Naive B cell (primary cell): ENCODE data around the gene TADA2B. TPM values are rescaled to one million over a fixed set of nuclear protein-coding genes. Genes with fewer than 3 reads are reported as not detected.

ENCODE experiments used
- ATAC-seq, 2 donors: fragments of 150-1000 bp; cut with Tn5 transposase; 2 replicates each; pipeline ENCODE4 v1.10.0; 2021; ENCODE audit warnings: low read depth in 2 of 2, mild to moderate bottlenecking in 2 of 2, moderate library complexity in 2 of 2
- DNase-seq: peaks from one replicate; pipeline ENCODE4 v3.0.0; 2022
- H3K27ac Mint-ChIP-seq, 6 donors: one replicate each; pipeline ENCODE4 v1.8.0; 2020 to 2022; ENCODE audit warnings: mild to moderate bottlenecking in 6 of 6, mixed read lengths in 6 of 6, moderate library complexity in 5 of 6, inconsistent platforms in 2 of 6
- H3K27me3 Mint-ChIP-seq, 3 donors: one replicate each; pipeline ENCODE4 v1.8.0; 2021 to 2022; ENCODE audit warnings: mixed read lengths in 3 of 3, mild to moderate bottlenecking in 1 of 3
- H3K36me3 Mint-ChIP-seq, 2 donors: one replicate each; pipeline ENCODE4 v1.8.0; 2020 to 2022; ENCODE audit warnings: mixed read lengths in 2 of 2, inconsistent platforms in 1 of 2, mild to moderate bottlenecking in 1 of 2
- H3K4me1 Mint-ChIP-seq, 3 donors: one replicate each; pipeline ENCODE4 v1.8.0; 2020 to 2022; ENCODE audit warnings: mixed read lengths in 3 of 3, inconsistent platforms in 1 of 3, mild to moderate bottlenecking in 1 of 3, moderate library complexity in 1 of 3
- H3K4me3 Mint-ChIP-seq, 8 donors: one replicate each; pipeline ENCODE4 v1.8.0; 2020 to 2022; ENCODE audit warnings: mild to moderate bottlenecking in 8 of 8, mixed read lengths in 8 of 8, moderate library complexity in 8 of 8, inconsistent platforms in 2 of 8
- H3K9me3 Mint-ChIP-seq, 7 donors: one replicate each; pipeline ENCODE4 v1.8.0; 2020 to 2022; ENCODE audit warnings: mixed read lengths in 7 of 7, mild to moderate bottlenecking in 5 of 7, inconsistent platforms in 2 of 7, moderate library complexity in 1 of 7
- polyA plus RNA-seq, 6 donors: library from polyadenylated mRNA; unstranded; fragments of 300-500 nt; fragmentation: Illumina TruSeq; gene quantifications; one replicate each; pipeline ENCODE4 v1.2.3, GENCODE V29; 2021; ENCODE audit warnings: low read depth in 6 of 6

Gene TADA2B
- polyA plus RNA-seq, 6 donors from 2014 or later = 4.2 to 6.3 (median 5.1) TPM

DNA sequence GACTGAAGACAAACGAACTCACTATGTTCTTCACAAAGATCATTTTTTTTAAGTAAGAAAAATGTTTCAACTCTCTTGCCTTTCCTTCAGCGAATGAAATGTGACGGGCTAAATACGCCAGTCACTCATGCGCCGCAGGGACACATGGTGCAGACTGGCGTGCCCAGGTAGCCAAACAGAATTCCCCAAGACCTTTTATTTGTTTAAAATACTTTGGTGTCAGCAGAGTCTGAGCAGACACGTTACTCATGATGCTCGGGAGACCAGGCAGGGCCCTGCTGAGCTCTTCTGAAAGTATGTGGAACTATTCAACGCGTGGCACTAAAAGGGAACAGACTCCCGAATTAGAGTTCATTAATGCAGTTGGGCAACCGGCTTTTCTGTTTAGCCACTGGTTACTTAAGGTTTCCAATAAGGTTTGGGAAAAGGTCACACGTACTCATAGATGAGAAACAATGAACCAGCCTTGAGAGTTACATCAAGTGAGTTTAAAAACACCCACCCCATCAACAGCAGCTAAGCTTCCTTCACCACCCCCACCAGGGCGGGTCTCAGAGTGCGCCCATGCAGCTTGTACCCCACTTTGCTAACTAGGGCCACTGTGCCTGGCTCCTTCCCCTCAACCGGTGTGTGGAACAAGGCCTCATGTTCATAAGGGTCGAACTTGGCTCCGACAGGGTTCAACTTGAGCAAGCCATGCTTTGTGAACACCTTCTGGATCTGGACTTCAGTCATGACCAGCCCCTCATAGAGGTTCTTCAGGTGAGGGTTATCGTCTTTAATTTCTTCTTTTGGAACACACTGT, 17.4 kb downstream of the TADA2B start:
- no peaks in the 10 kb centered on the region for H3K27me3 Mint-ChIP-seq
- no peaks in the 10 kb centered on the region for H3K9me3 Mint-ChIP-seq
- DNase-seq = no peak
- peak overlapping the region in 1 of 6 donors; percentile 38 for H3K27ac Mint-ChIP-seq
- peaks cover 10 to 29% (median 20%) of the 10 kb centered on the region in 3 donors for H3K4me1 Mint-ChIP-seq
- no peak overlapping the region for H3K4me3 Mint-ChIP-seq
- peaks cover 8 to 15% of the 10 kb centered on the region in 2 donors for H3K36me3 Mint-ChIP-seq
- ATAC-seq = no peak

DNA sequence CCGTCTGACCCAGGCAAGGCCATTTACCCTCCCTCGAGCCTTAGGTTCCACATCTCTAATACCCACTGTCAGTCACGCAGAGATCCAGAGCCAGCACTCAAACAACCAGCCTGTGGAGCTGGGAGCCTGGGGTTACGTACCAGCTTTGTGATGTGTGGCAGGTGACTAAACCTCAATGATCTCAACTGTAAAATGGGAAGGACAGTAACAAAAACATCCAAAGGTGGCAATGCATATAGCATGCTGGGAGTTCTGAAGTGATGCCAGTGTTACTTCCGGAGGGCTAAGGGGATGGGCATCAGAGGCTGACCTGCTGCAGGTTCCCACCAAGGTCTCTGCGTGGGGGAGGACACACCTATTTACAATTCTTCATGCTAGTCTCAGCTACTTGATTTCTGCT, 18.6 kb downstream of the TADA2B start:
- peaks cover 17 to 39% (median 24%) of the 10 kb centered on the region in 3 donors for H3K4me1 Mint-ChIP-seq
- H3K9me3 Mint-ChIP-seq = no peaks in the 10 kb centered on the region
- H3K27ac Mint-ChIP-seq = no peak overlapping the region
- peaks cover 8 to 15% of the 10 kb centered on the region in 2 donors for H3K36me3 Mint-ChIP-seq
- DNase-seq (no peak), ATAC-seq (no peak)
- H3K4me3 Mint-ChIP-seq = no peak overlapping the region
- H3K27me3 Mint-ChIP-seq = no peaks in the 10 kb centered on the region

DNA sequence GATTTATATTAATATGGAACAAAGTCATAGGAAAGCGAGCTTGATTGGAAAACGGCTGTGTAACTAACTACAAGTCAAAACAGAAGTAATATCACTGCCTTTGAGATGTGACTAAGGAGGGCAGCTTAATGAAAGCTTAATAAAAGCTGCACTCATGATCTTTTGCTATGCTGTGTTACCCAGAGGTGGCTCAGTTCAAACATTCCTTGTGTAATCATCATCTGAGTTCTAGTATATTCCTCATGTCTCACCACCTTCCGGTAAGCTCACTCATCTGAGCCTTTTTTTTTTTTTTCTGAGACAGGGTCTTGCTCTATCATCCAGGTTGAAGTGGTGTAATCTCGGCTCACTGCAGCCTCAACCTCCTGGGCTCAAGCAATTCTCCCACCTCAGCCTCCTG, 19.6 kb downstream of the TADA2B start:
- H3K4me3 Mint-ChIP-seq = no peak overlapping the region
- H3K4me1 Mint-ChIP-seq = peaks cover 23 to 46% (median 31%) of the 10 kb centered on the region in 3 donors
- peaks cover 8 to 18% of the 10 kb centered on the region in 2 donors for H3K36me3 Mint-ChIP-seq
- H3K9me3 Mint-ChIP-seq = no peaks in the 10 kb centered on the region
- no peak for DNase-seq
- ATAC-seq = no peak
- H3K27ac Mint-ChIP-seq = peak overlapping the region in 1 of 6 donors; percentile 79
- no peaks in the 10 kb centered on the region for H3K27me3 Mint-ChIP-seq

DNA sequence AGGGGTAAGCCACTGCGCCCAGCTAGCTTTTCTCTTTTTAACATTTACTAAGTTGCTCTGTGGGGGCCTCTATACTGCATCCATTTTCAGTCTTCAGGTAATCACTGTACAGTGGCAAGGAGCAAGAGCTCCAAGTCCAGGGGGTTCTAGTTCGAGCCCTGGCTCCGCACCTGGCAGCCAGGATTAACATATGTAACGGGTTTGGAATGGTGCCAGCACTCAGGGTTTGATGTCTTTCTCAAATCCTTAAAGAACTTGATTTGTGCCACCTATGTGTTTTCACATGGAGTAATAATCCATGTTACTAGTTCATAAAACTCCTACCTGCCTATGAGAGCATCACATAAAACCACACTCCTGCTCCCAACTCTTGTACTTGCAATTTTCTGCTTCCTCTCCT, 20.2 kb downstream of the TADA2B start:
- H3K9me3 Mint-ChIP-seq = no peaks in the 10 kb centered on the region
- peaks cover 8 to 18% of the 10 kb centered on the region in 2 donors for H3K36me3 Mint-ChIP-seq
- ATAC-seq = no peak
- H3K27ac Mint-ChIP-seq = peak overlapping the region in 1 of 6 donors; percentile 79
- no peak overlapping the region for H3K4me3 Mint-ChIP-seq
- peaks cover 27 to 48% (median 36%) of the 10 kb centered on the region in 3 donors for H3K4me1 Mint-ChIP-seq
- H3K27me3 Mint-ChIP-seq = no peaks in the 10 kb centered on the region
- no peak for DNase-seq

DNA sequence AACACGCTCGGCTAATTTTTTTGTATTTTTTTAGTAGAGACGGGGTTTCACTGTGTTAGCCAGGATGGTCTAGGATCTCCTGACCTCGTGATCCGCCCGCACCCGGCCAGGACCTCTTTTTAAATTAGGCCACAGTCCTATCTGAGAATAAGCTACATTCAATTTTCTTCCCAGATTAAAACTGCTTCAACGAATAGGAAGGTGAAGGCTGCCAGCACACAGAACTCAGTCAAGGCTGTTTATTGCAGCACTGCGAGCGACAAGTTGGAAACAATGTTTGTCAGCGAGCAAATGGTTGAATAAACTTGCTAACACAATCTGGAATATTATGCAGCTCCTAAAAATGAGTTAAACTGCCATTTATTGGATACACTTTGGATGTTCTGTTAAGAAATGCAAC, 22.8 kb downstream of the TADA2B start:
- H3K9me3 Mint-ChIP-seq = no peaks in the 10 kb centered on the region
- DNase-seq (no peak), ATAC-seq (no peak)
- peaks cover 0 to 4% (median 3%) of the 10 kb centered on the region in 3 donors for H3K27me3 Mint-ChIP-seq
- H3K36me3 Mint-ChIP-seq = peaks cover 7 to 18% of the 10 kb centered on the region in 2 donors
- H3K27ac Mint-ChIP-seq = peak overlapping the region in 3 of 6 donors; percentile 30 to 65 (median 63)
- H3K4me3 Mint-ChIP-seq = peak overlapping the region in 7 of 8 donors; percentile 44 to 98 (median 92)
- H3K4me1 Mint-ChIP-seq = peaks cover 34 to 52% (median 49%) of the 10 kb centered on the region in 3 donors

DNA sequence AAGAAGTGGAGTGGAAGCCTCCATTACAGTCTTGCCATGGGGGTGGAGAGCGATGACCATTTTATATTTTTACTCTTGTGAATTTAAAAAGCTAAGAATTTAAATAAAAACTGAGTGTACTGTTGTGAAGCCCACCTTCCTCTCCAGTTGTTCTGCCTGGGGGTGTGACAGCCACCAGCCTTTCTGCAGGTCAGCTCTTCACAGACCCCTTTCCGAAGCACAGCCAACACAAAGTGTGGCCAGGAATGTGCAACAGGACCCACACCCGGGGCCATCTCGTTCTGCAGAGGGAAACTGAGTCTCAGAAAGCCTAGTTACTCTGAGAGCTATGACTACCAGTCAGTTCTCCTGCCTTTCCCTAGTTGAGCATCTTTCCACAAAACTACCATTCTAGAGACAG, 23.3 kb downstream of the TADA2B start:
- no peak for ATAC-seq
- peak overlapping the region; percentile 90 to 98 (median 96) for H3K4me3 Mint-ChIP-seq
- H3K4me1 Mint-ChIP-seq = peaks cover 34 to 52% (median 51%) of the 10 kb centered on the region in 3 donors
- no peak for DNase-seq
- H3K9me3 Mint-ChIP-seq = no peaks in the 10 kb centered on the region
- H3K36me3 Mint-ChIP-seq = peaks cover 2 to 16% of the 10 kb centered on the region in 2 donors
- H3K27me3 Mint-ChIP-seq = peaks cover 0 to 6% (median 3%) of the 10 kb centered on the region in 3 donors
- peak overlapping the region in 3 of 6 donors; percentile 36 to 87 (median 59) for H3K27ac Mint-ChIP-seq

DNA sequence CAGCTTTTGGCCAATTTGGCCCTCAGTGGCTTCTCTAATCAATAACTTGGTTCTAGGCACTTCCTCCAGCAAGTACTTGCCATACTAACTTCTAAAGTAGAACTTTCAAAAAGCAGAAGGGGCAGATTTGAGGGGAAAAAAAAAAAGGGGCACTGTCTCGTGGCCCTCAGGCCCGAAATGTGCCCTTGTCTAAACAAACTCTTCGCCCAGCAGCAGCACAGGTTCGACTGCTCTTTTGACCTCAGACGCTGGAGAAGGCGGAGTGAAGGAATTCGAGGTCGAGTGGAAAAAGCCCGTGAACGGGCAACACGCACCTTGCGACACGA, 23.9 kb downstream of the TADA2B start:
- H3K9me3 Mint-ChIP-seq = no peaks in the 10 kb centered on the region
- DNase-seq = no peak
- peak overlapping the region in 5 of 6 donors; percentile 69 to 93 (median 84) for H3K27ac Mint-ChIP-seq
- peaks cover 0 to 6% (median 3%) of the 10 kb centered on the region in 3 donors for H3K27me3 Mint-ChIP-seq
- H3K4me1 Mint-ChIP-seq = peaks cover 34 to 52% (median 51%) of the 10 kb centered on the region in 3 donors
- ATAC-seq = no peak
- peak overlapping the region; percentile 90 to 98 (median 96) for H3K4me3 Mint-ChIP-seq
- H3K36me3 Mint-ChIP-seq = peaks cover 0 to 12% of the 10 kb centered on the region in 2 donors

DNA sequence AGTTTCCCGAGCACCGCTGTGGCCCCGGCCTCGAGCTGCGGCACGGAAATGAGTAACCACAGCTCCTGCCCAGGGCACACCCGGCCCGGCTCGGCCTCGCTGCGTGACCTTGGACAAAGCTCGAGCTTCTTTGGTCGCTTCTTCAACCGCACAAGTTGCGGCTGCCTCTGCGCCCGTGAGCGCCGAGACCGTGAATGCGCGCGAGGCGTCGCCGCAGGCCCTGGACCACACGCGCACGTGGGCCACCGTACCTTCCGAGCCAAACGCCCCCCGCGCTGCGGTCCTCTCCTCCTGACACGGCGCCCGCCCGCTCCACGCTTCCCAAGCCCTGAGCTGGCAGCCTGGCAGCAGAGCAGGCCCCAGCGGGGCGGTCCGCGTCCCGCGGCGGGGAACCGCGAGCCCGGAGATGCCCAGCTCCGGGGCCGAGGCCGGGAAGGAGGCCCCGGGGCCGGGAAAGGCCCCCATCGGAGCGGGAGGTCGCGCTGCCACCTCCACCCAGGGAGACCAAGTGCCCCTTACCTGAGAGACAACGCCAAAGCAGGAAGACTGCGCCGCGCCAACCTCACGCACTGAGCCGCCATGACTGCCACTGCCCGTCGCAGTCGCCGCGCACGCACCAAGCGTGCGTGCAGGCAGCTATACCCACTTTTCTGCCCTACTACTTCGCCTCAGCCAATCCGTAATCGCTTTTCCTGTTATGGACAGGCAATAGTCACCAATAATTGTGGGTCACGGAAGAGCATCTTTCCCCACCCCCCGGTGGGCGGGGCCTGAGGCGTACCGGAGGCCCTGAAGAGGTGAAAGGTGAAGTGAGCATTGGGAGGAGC, 24.5 kb downstream of the TADA2B start, which contains the start of gene GRPEL1:
GRPEL1 (minus strand) TSS at position 613 of the 827 bp plus-strand sequence; CDS start at position 581, 32 bp downstream.
- H3K4me1 Mint-ChIP-seq = peaks cover 34 to 52% (median 51%) of the 10 kb centered on the region in 3 donors
- no peaks in the 10 kb centered on the region for H3K9me3 Mint-ChIP-seq
- H3K27me3 Mint-ChIP-seq = peaks cover 0 to 6% (median 3%) of the 10 kb centered on the region in 3 donors
- H3K4me3 Mint-ChIP-seq = peak within 1 kb of the TSS; percentile 90 to 98 (median 97)
- ATAC-seq (peak; percentile 86), DNase-seq (peak; percentile 100)
- H3K27ac Mint-ChIP-seq = peak within 1 kb of the TSS; percentile 87 to 97 (median 94)
- peaks cover 0 to 12% of the 10 kb centered on the region in 2 donors for H3K36me3 Mint-ChIP-seq

DNA sequence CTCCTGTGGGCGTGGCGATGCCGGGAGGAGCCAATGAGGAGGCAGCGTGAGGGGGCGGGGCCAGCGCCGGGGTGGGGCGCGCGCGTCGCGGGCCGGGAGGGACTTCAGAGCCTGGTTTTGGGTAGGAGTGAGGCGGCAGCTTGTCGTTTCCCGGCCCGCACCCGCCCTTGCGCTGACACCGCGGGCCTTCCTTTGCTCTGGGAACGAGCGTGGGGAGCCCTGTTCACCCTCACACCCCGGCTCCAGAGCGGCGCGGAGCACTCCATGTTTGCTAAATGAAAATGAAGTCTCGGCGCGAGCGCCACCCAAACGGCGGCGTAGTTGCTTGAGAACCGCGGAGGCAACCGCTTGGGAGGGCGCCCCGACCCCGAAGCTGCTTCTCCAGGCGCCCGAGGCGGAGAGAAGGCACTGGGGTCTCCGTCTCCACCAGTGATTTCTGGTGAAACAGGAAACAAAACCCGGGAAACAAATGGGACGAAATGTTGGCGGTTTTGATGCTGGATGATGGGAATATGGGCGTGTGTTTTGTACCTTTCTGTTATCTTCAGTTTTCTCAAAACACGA, 25.2 kb downstream of the TADA2B start:
- DNase-seq (no peak), ATAC-seq (peak; percentile 20 to 26)
- H3K4me3 Mint-ChIP-seq = peak overlapping the region; percentile 90 to 98 (median 97)
- peak overlapping the region; percentile 87 to 97 (median 94) for H3K27ac Mint-ChIP-seq
- peaks cover 0 to 6% (median 3%) of the 10 kb centered on the region in 3 donors for H3K27me3 Mint-ChIP-seq
- peaks cover 34 to 52% (median 49%) of the 10 kb centered on the region in 3 donors for H3K4me1 Mint-ChIP-seq
- no peaks in the 10 kb centered on the region for H3K9me3 Mint-ChIP-seq
- peaks cover 0 to 10% of the 10 kb centered on the region in 2 donors for H3K36me3 Mint-ChIP-seq

DNA sequence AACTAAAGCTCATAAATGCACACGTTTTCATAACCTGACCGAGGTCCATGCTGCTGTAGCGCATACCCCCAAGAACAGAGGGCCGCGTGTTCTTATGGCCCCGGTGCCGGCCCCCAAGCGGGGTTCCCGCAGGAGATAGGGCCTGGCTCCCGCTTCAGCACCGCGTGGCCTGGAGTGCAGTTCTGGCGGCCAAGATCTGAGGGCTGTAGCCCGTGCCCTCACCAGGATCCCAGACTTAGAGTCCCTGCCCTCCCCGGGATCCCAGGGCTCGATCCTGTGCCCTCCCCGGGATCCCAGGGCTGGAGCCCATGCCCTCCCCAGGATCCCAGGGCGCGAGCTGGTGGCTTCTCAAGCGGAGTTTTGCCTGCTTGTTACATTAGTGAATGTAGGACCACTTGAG, 25.7 kb downstream of the TADA2B start:
- H3K4me3 Mint-ChIP-seq = peak overlapping the region; percentile 90 to 98 (median 97)
- H3K27me3 Mint-ChIP-seq = peaks cover 0 to 6% (median 3%) of the 10 kb centered on the region in 3 donors
- peaks cover 29 to 48% (median 44%) of the 10 kb centered on the region in 3 donors for H3K4me1 Mint-ChIP-seq
- DNase-seq (no peak), ATAC-seq (no peak)
- H3K27ac Mint-ChIP-seq = peak overlapping the region in 5 of 6 donors; percentile 87 to 96 (median 94)
- H3K9me3 Mint-ChIP-seq = no peaks in the 10 kb centered on the region
- peaks cover 0 to 5% of the 10 kb centered on the region in 2 donors for H3K36me3 Mint-ChIP-seq

DNA sequence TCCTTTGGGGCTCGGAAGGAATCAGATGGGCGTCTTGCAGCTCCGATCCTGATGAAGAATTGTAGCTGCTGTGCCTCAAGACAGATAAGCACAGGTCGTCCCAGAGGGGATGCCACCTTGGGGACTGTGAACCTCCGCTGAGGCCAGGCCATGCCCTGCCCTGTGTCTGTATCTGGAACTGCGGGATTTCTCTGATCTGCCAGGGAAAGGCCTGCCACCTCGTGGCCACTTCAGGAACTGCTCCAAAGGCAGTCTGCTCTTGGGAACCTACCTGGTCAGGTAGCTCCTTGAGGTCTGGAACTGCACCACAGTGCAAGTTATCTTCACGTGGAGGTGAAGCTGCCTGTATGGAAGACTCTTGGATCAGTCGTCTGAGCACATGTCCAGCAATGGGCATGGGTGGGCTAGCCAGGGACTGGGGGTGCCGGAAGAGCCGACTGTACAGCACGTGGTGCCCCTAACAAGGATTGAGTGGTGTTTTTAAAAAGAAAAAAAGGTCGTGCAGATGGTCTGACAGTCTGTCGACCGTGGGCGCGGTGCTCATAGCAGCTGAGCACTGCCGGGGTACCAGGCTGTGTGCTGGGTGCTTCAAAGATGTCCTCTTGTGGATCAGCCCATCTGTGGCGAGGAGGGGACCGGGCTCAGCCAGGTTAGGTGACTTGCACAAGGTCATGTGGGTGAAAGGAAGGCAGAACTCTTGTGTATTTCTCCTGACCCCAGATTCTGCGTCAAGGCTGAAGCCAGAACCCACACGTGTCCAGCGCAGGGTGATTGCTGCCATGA, 27.7 kb downstream of the TADA2B start:
- peak; percentile 83 for DNase-seq
- peak; percentile 27 to 32 for ATAC-seq
- peaks cover 0 to 4% of the 10 kb centered on the region in 2 donors for H3K36me3 Mint-ChIP-seq
- peaks cover 0 to 6% (median 3%) of the 10 kb centered on the region in 3 donors for H3K27me3 Mint-ChIP-seq
- H3K27ac Mint-ChIP-seq = peak overlapping the region in 1 of 6 donors; percentile 89
- H3K9me3 Mint-ChIP-seq = no peaks in the 10 kb centered on the region
- H3K4me1 Mint-ChIP-seq = peaks cover 23 to 31% (median 29%) of the 10 kb centered on the region in 3 donors
- H3K4me3 Mint-ChIP-seq = peak overlapping the region in 6 of 8 donors; percentile 37 to 78 (median 50)

DNA sequence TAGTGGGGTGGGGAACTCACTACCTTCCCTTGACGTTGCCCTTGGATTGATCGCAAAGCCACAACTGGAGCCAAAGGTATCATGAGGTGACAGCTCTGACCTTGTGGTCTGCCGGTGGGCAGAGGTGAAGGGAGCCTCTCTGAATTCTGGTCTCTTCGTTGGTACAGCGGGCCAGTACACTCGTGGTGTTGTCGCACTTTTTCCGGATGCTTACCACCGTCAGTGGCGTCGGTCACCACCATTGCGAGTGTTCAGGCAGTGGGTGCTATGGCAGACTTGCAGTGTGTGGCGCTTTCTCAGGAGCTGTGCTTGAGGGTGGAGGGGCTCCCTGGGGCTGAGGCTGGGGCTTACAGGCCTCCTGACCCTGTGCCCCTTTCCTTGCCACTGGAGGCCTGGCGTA, 29.9 kb downstream of the TADA2B start:
- Mint-ChIP-seq H3K9me3 (no peaks in the 10 kb centered on the region), H3K27ac (peak overlapping the region in 1 of 6 donors; percentile 22), H3K4me1 (peaks cover 9 to 18% (median 14%) of the 10 kb centered on the region in 3 donors), H3K27me3 (peaks cover 0 to 17% (median 3%) of the 10 kb centered on the region in 3 donors), H3K36me3 (no peaks in the 10 kb centered on the region), H3K4me3 (peak overlapping the region in 1 of 8 donors; percentile 5)
- DNase-seq (no peak), ATAC-seq (no peak)
